Stimulated activated CD4-positive, alpha-beta T cell treated with anti-CD3 and anti-CD28 coated beads, Interleukin-15, amount 100 ng/mL, for 24 hours (primary cell): Measurements from ENCODE around the gene RRAGA.
"Not testable (repeated sequence)": the region's sequence is repeated elsewhere in the genome, so short reads cannot be mapped to it uniquely, and the experiment has no call there.

Source experiments
- DNase-seq: peaks from one replicate; pipeline ENCODE4 v3.0.0-alpha.2; 2020

The RRAGA gene, protein sequence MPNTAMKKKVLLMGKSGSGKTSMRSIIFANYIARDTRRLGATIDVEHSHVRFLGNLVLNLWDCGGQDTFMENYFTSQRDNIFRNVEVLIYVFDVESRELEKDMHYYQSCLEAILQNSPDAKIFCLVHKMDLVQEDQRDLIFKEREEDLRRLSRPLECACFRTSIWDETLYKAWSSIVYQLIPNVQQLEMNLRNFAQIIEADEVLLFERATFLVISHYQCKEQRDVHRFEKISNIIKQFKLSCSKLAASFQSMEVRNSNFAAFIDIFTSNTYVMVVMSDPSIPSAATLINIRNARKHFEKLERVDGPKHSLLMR

GRCh38 chr9:19048966-19049916 is at the start of gene RRAGA:
RRAGA (plus strand) TSS chr9:19049427; CDS start chr9:19049660, 233 bp downstream.
- DNase-seq = peak; percentile 94

- no peak for DNase-seq
These were observed 49.1 kb upstream of the RRAGA start for GRCh38 chr9:19000133-19000532.

- DNase-seq = no peak
These were observed 39.7 kb upstream of the RRAGA start for GRCh38 chr9:19009391-19009965.

DNA sequence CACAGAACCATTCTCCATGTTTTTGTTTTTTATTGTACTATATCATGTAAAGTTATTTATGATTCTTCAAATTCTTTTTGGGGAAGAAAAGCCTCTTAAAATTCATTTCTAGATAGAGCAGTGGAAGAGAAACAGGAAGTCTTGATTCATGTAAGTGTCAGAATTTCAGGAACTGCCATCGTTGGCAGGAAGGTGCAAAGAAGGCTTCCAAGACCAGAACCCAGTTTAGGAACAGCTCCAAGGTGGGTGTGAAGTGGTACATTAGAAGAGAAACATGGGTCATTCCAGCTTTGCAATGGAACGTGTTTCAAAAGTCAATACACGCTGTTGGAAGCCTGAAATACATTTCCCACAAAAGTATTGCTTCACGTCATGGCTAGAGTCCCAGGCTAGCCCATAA is 31.0 kb upstream of the RRAGA start:
- no peak for DNase-seq

DNA sequence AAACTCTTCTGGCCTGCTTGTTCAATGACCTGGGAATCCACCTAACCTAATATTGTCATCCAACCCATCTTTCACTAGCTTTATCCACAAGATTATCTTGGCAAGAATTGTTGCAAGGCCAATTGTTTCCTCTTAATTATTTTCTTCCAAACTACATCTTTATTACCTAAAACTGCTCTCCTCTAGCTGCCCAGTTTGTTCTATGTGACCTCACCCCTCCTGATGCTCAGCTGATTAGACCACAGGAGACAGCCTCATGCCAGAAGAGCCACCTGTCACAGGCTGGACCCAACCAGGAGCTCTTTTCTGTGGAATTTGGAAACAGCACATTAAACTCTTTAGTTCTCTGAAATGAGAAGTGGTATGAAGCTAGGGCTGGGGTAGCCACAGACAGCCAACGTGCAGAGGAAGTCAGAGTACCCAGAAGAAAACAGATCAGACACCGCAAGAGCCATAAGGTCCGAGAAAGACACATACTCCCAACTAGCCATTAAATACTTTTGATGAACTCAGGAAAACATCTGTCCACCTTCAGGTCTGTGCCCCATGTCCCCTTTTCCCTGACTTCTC is 28.3 kb upstream of the RRAGA start:
- no peak for DNase-seq

- not testable (repeated sequence) for DNase-seq
These were observed 27.6 kb upstream of the RRAGA start for GRCh38 chr9:19021649-19022048.

GRCh38 chr9:19022206-19022605 is 27.0 kb upstream of the RRAGA start:
- no peak for DNase-seq

- no peak for DNase-seq
These were observed 26.1 kb upstream of the RRAGA start for GRCh38 chr9:19023078-19023477.

- peak; percentile 27 for DNase-seq
These were observed 22.9 kb upstream of the RRAGA start for GRCh38 chr9:19026375-19026774.

- no peak for DNase-seq
These were observed 21.4 kb upstream of the RRAGA start for GRCh38 chr9:19027825-19028224.

DNA sequence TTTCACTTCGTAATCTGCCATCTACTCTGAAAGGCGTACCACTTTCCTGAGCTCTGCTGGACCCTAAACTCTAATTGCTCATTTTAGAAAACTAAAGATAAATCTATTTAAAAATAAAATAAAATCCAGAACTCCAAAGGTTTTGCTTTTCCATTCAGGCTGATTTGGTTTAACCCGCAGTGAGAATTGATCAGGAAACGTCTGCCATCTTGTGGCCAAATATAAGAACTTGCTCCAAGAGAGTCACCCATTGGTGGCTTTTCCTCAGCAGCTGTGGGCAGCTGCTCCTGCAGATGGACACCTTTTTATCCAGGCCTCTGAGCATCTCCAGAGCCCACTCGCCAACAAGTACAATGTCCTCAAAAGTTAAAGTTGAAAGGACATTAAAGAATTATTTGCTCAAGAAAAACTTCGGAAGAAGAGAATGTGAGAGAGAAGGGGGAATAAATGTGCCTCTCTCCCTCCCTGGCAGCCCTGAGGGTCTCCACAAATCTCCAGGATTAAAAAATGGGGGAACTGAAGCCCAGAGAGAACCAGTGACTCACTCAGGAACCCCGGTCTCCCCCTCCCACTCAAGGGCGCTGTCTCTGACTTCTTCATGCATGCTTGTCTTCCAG is 20.3 kb upstream of the RRAGA start:
- DNase-seq = peak; percentile 36

DNA sequence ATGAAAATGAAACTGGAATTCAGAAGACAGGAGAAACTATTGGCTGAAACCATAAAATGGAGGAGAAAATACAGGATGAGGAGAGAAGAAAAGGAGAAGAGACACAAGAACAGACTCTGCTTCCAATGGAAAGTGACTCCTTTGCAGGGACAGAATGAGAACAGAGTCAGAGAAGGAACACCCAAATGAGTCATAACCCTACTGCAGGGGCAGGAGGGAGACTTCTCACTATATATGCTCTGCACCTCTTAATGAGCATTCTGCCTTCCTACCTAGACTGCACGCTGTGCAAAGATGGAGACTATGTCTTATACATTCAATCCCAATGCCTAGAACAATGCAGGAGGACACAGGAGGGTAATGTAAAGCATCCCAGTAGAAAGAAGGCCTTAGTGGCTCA is 18.3 kb upstream of the RRAGA start:
- DNase-seq = no peak

GRCh38 chr9:19032406-19032805 is 16.8 kb upstream of the RRAGA start:
- no peak for DNase-seq

- no peak for DNase-seq
These were observed 16.2 kb upstream of the RRAGA start, which contains the start of gene SAXO1 for GRCh38 chr9:19033015-19033414. SAXO1 (minus strand) TSS chr9:19033209; CDS start chr9:19032908, 301 bp downstream.

DNA sequence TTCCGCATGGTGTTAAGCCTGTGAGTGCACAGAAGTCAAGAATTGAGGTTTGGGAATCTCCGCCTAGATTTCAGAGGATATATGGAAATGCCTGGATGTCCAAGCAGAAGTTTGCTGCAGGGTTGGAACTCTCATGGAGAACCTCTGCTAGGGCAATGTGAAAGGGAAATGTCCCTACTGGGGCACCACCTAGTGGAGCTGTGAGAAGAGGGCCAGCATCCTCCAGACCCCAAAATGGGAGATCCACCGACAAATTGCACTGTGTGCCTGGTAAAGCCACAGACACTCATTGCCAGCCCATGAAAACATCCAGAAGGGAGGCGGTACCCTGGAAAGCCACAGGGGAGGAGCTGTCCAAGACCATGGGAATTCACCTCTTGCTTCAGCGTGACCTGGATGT is 12.6 kb upstream of the RRAGA start:
- no peak for DNase-seq

DNA sequence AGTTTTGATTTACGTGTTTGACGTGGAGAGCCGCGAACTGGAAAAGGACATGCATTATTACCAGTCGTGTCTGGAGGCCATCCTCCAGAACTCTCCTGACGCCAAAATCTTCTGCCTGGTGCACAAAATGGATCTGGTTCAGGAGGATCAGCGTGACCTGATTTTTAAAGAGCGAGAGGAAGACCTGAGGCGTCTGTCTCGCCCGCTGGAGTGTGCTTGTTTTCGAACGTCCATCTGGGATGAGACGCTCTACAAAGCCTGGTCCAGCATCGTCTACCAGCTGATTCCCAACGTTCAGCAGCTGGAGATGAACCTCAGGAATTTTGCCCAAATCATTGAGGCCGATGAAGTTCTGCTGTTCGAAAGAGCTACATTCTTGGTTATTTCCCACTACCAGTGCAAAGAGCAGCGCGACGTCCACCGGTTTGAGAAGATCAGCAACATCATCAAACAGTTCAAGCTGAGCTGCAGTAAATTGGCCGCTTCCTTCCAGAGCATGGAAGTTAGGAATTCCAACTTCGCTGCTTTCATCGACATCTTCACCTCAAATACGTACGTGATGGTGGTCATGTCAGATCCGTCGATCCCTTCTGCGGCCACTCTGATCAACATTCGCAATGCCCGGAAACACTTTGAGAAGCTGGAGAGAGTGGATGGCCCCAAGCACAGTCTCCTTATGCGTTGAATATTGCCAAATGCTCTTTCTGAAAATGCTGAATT is 850 bp downstream of the RRAGA start:
- DNase-seq = no peak

DNA sequence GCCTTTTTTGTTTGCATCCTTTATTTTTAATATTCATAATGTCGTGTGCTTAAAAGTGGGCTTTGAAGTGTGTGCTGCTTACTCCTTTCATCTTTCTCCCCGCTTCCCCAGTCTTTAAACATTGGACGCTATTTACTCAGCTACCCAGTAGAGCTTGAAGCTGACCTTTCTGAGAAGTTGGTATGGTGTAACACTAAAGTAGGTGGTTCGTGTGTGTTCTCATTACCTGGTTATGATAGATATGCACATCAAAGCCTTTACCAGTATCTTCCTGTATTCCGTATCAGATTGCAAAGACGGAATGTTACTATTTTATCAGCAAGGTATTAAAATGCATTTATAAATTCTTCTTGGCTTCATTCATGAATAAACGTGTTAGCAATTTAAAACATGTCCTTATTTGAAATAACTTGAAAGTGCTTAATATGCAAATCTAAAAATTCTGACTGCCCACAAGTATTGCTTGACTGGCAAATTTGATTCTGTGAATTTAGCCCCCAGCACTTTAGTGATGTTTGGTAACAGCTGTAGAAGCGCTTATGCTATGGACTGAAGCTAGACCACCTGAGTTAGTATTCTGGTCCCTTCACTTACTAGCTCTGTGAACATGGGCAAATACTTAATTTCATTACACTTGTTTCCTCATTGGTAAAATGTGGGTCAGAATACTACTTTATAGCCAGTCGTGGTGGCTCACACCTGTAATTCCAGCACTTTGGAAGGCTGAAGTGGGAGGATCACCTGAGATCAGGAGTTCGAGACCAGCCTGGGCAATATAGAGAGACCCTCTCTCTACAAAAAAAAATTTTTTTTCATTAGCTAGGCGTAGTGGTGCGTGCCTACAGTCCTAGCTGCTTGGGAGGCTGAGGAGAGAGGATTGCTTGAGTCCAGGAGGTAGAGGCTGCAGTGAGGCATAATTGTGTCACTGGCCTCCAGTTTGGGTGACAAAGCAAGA is 1.7 kb downstream of the RRAGA start:
- no peak for DNase-seq

GRCh38 chr9:19057033-19057432 is 7.8 kb downstream of the RRAGA start:
- no peak for DNase-seq

GRCh38 chr9:19074229-19074628 is 25.0 kb downstream of the RRAGA start:
- no peak for DNase-seq

GRCh38 chr9:19074836-19075235 is 25.6 kb downstream of the RRAGA start:
- DNase-seq = no peak

DNA sequence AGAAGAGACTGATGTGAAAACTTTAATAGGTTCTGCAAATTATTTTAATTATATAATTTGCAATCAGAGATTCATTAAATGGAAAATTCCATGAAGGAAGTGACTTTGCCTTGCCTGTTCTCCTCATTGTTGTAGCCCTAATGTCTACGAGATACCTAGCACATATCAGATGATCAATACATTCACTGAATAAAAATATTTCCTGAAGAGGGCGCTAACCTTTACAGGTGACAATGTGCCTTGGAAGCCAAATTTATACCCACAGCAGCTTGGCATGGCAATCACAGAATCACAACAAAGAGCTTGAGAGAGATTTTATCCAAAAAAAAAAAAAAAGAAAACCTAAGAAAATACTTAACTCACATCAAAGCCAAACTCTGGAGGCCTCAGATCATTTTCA is 36.1 kb downstream of the RRAGA start:
- DNase-seq = no peak
